Measurements from ENCODE around the gene UFM1.
"Not testable (repeated sequence)": the region's sequence is repeated elsewhere in the genome, so short reads cannot be mapped to it uniquely, and the experiment has no call there.

UFM1 gene

GRCh38 chr13:38340624-38341023, 9.0 kb upstream of the UFM1 start:
- H3K4me1 ChIP-seq (ENCODE audit: control insufficient read depth, insufficient read depth, low read length): no peaks in the 10 kb centered on the region
- no peak overlapping the region for H3K4me3 ChIP-seq (ENCODE audit: low read length)
- no peak for DNase-seq (ENCODE audit: low read depth)
- H3K27me3 ChIP-seq (replicated peaks; ENCODE audit: control insufficient read depth, insufficient read depth, low read length): no peaks in the 10 kb centered on the region
- H3K9me3 ChIP-seq (ENCODE audit: control insufficient read depth, low read length): no peaks in the 10 kb centered on the region
- H3K9ac ChIP-seq (ENCODE audit: low read length): no peak overlapping the region
- H3K36me3 ChIP-seq (ENCODE audit: control insufficient read depth, insufficient read depth, low read length, severe bottlenecking): no peaks in the 10 kb centered on the region

- H3K4me3 ChIP-seq (ENCODE audit: low read length): no peak overlapping the region
- H3K27me3 ChIP-seq (replicated peaks; ENCODE audit: control insufficient read depth, insufficient read depth, low read length): no peaks in the 10 kb centered on the region
- no peaks in the 10 kb centered on the region for H3K9me3 ChIP-seq (ENCODE audit: control insufficient read depth, low read length)
- no peaks in the 10 kb centered on the region for H3K36me3 ChIP-seq (ENCODE audit: control insufficient read depth, insufficient read depth, low read length, severe bottlenecking)
- no peak for DNase-seq (ENCODE audit: low read depth)
- H3K9ac ChIP-seq (ENCODE audit: low read length): no peak overlapping the region
- H3K4me1 ChIP-seq (ENCODE audit: control insufficient read depth, insufficient read depth, low read length): no peaks in the 10 kb centered on the region
Measured at GRCh38 chr13:38341149-38341692, 8.4 kb upstream of the UFM1 start.

GRCh38 chr13:38346764-38347163, 2.9 kb upstream of the UFM1 start:
- no peak overlapping the region for H3K9ac ChIP-seq (ENCODE audit: low read length)
- no peaks in the 10 kb centered on the region for H3K27me3 ChIP-seq (replicated peaks; ENCODE audit: control insufficient read depth, insufficient read depth, low read length)

GRCh38 chr13:38348861-38349389, 726 bp upstream of the UFM1 start:
- no peaks in the 10 kb centered on the region for H3K9me3 ChIP-seq (ENCODE audit: control insufficient read depth, low read length)
- H3K36me3 ChIP-seq (ENCODE audit: control insufficient read depth, insufficient read depth, low read length, severe bottlenecking): peaks cover 6% of the 10 kb centered on the region
- peak overlapping the region; percentile 99 for H3K4me3 ChIP-seq (ENCODE audit: low read length)
- peak overlapping the region; percentile 96 for H3K9ac ChIP-seq (ENCODE audit: low read length)
- peaks cover 16% of the 10 kb centered on the region for H3K4me1 ChIP-seq (ENCODE audit: control insufficient read depth, insufficient read depth, low read length)
- no peaks in the 10 kb centered on the region for H3K27me3 ChIP-seq (replicated peaks; ENCODE audit: control insufficient read depth, insufficient read depth, low read length)
- DNase-seq (ENCODE audit: low read depth): peak; percentile 59

More at GRCh38 chr13:38346764-38347163, 2.9 kb upstream of the UFM1 start:
- H3K9me3 ChIP-seq (ENCODE audit: control insufficient read depth, low read length): no peaks in the 10 kb centered on the region
- H3K36me3 ChIP-seq (ENCODE audit: control insufficient read depth, insufficient read depth, low read length, severe bottlenecking): no peaks in the 10 kb centered on the region
- H3K4me3 ChIP-seq (ENCODE audit: low read length): no peak overlapping the region
- H3K4me1 ChIP-seq (ENCODE audit: control insufficient read depth, insufficient read depth, low read length): peaks cover 15% of the 10 kb centered on the region
- no peak for DNase-seq (ENCODE audit: low read depth)

- Histone ChIP-seq H3K9ac (ENCODE audit: low read length) (peak overlapping the region; percentile 96), H3K9me3 (ENCODE audit: control insufficient read depth, low read length) (no peaks in the 10 kb centered on the region), H3K27me3 (replicated peaks; ENCODE audit: control insufficient read depth, insufficient read depth, low read length) (no peaks in the 10 kb centered on the region), H3K4me1 (ENCODE audit: control insufficient read depth, insufficient read depth, low read length) (peaks cover 16% of the 10 kb centered on the region), H3K36me3 (ENCODE audit: control insufficient read depth, insufficient read depth, low read length, severe bottlenecking) (peaks cover 19% of the 10 kb centered on the region), H3K4me3 (ENCODE audit: low read length) (peak overlapping the region; percentile 99)
- peak; percentile 76 for DNase-seq (ENCODE audit: low read depth)
Measured at GRCh38 chr13:38350114-38350617, 515 bp downstream of the UFM1 start.

GRCh38 chr13:38355595-38356119, 6.0 kb downstream of the UFM1 start:
- H3K9me3 ChIP-seq (ENCODE audit: control insufficient read depth, low read length): no peaks in the 10 kb centered on the region
- H3K4me1 ChIP-seq (ENCODE audit: control insufficient read depth, insufficient read depth, low read length): peaks cover 12% of the 10 kb centered on the region
- no peak overlapping the region for H3K4me3 ChIP-seq (ENCODE audit: low read length)
- H3K9ac ChIP-seq (ENCODE audit: low read length): no peak overlapping the region
- DNase-seq (ENCODE audit: low read depth): no peak
- H3K27me3 ChIP-seq (replicated peaks; ENCODE audit: control insufficient read depth, insufficient read depth, low read length): no peaks in the 10 kb centered on the region
- peaks cover 70% of the 10 kb centered on the region for H3K36me3 ChIP-seq (ENCODE audit: control insufficient read depth, insufficient read depth, low read length, severe bottlenecking)

- DNase-seq (ENCODE audit: low read depth): no peak
- peaks cover 95% of the 10 kb centered on the region for H3K36me3 ChIP-seq (ENCODE audit: control insufficient read depth, insufficient read depth, low read length, severe bottlenecking)
- no peaks in the 10 kb centered on the region for H3K9me3 ChIP-seq (ENCODE audit: control insufficient read depth, low read length)
- no peaks in the 10 kb centered on the region for H3K27me3 ChIP-seq (replicated peaks; ENCODE audit: control insufficient read depth, insufficient read depth, low read length)
- no peak overlapping the region for H3K9ac ChIP-seq (ENCODE audit: low read length)
- H3K4me3 ChIP-seq (ENCODE audit: low read length): no peak overlapping the region
- H3K4me1 ChIP-seq (ENCODE audit: control insufficient read depth, insufficient read depth, low read length): no peaks in the 10 kb centered on the region
Measured at GRCh38 chr13:38358684-38359083, 9.0 kb downstream of the UFM1 start.

GRCh38 chr13:38361542-38362262, 12.1 kb downstream of the UFM1 start:
- no peaks in the 10 kb centered on the region for H3K27me3 ChIP-seq (replicated peaks; ENCODE audit: control insufficient read depth, insufficient read depth, low read length)
- H3K36me3 ChIP-seq (ENCODE audit: control insufficient read depth, insufficient read depth, low read length, severe bottlenecking): peaks cover 65% of the 10 kb centered on the region
- DNase-seq (ENCODE audit: low read depth): no peak
- H3K4me1 ChIP-seq (ENCODE audit: control insufficient read depth, insufficient read depth, low read length): no peaks in the 10 kb centered on the region
- H3K4me3 ChIP-seq (ENCODE audit: low read length): no peak overlapping the region
- H3K9me3 ChIP-seq (ENCODE audit: control insufficient read depth, low read length): no peaks in the 10 kb centered on the region
- no peak overlapping the region for H3K9ac ChIP-seq (ENCODE audit: low read length)

- H3K4me1 ChIP-seq (ENCODE audit: control insufficient read depth, insufficient read depth, low read length): peaks cover 4% of the 10 kb centered on the region
- peaks cover 52% of the 10 kb centered on the region for H3K36me3 ChIP-seq (ENCODE audit: control insufficient read depth, insufficient read depth, low read length, severe bottlenecking)
- no peak for DNase-seq (ENCODE audit: low read depth)
- no peaks in the 10 kb centered on the region for H3K27me3 ChIP-seq (replicated peaks; ENCODE audit: control insufficient read depth, insufficient read depth, low read length)
- no peak overlapping the region for H3K9ac ChIP-seq (ENCODE audit: low read length)
- no peak overlapping the region for H3K4me3 ChIP-seq (ENCODE audit: low read length)
- no peaks in the 10 kb centered on the region for H3K9me3 ChIP-seq (ENCODE audit: control insufficient read depth, low read length)
Measured at GRCh38 chr13:38363219-38363618, 13.6 kb downstream of the UFM1 start.

GRCh38 chr13:38363746-38364145, 14.1 kb downstream of the UFM1 start:
- peaks cover 48% of the 10 kb centered on the region for H3K36me3 ChIP-seq (ENCODE audit: control insufficient read depth, insufficient read depth, low read length, severe bottlenecking)
- not testable (repeated sequence) for H3K9me3 ChIP-seq (ENCODE audit: control insufficient read depth, low read length); H3K27me3 ChIP-seq (replicated peaks; ENCODE audit: control insufficient read depth, insufficient read depth, low read length); H3K9ac ChIP-seq (ENCODE audit: low read length); DNase-seq (ENCODE audit: low read depth); H3K4me3 ChIP-seq (ENCODE audit: low read length); H3K4me1 ChIP-seq (ENCODE audit: control insufficient read depth, insufficient read depth, low read length)

- H3K9ac ChIP-seq (ENCODE audit: low read length): no peak overlapping the region
- no peaks in the 10 kb centered on the region for H3K9me3 ChIP-seq (ENCODE audit: control insufficient read depth, low read length)
- peaks cover 4% of the 10 kb centered on the region for H3K4me1 ChIP-seq (ENCODE audit: control insufficient read depth, insufficient read depth, low read length)
- DNase-seq (ENCODE audit: low read depth): no peak
- H3K4me3 ChIP-seq (ENCODE audit: low read length): no peak overlapping the region
- H3K27me3 ChIP-seq (replicated peaks; ENCODE audit: control insufficient read depth, insufficient read depth, low read length): no peaks in the 10 kb centered on the region
- peaks cover 29% of the 10 kb centered on the region for H3K36me3 ChIP-seq (ENCODE audit: control insufficient read depth, insufficient read depth, low read length, severe bottlenecking)
Measured at GRCh38 chr13:38365661-38366060, 16.0 kb downstream of the UFM1 start.
